Panc1 (cell line): ENCODE measurements around the gene FUT1. TPM values are rescaled to one million over a fixed set of nuclear protein-coding genes. Genes with fewer than 3 reads are reported as not detected.

Experiments used
- ATAC-seq: fragments of 200-7000 bp; cut with Tn5 transposase; 2 replicates; pipeline ENCODE4 v1.9.1; 2020; ENCODE audit warnings: mild to moderate bottlenecking, moderate library complexity
- Bru-seq: library from RNA; stranded (reverse); fragments of 400-500 nt; gene quantifications from one replicate; lab custom pipeline; 2021; lab: Mats Ljungman, UMichigan
- BruChase-seq, 2 experiments: library from RNA; stranded (reverse); fragments of 400-500 nt; gene quantifications; one replicate each; lab custom pipeline; 2021; lab: Mats Ljungman, UMichigan
- BruUV-seq: library from RNA; stranded (reverse); fragments of 400-500 nt; replicated peaks from 2 replicates; lab custom pipeline; 2021; lab: Mats Ljungman, UMichigan
- CTCF ChIA-PET: fragments of 300-600 bp; sonication (Branson Sonifier 250); formaldehyde crosslinking; loops from one replicate; lab custom pipeline; 2022; ENCODE audit warnings: antibody characterized with exemption; lab: Charles Lee
- POLR2A ChIA-PET: fragments of 300-600 bp; sonication (Branson Sonifier 250); formaldehyde crosslinking; loops from one replicate; lab custom pipeline; 2022; ENCODE audit warnings: antibody characterized with exemption; lab: Charles Lee
- DNase-seq: peaks from one replicate; pipeline ENCODE4 v3.0.0-alpha.2; 2010; ENCODE audit warnings: low read depth, low spot score
- H3K27ac ChIP-seq: 2 replicates; pipeline ENCODE4 v1.5.1; 2011; ENCODE audit warnings: mild to moderate bottlenecking, low read length, inconsistent platforms
- H3K27me3 ChIP-seq: fragments of 200-500 bp; sonication (Bioruptor generic); 2 replicates; pipeline ENCODE4 v1.6.0; 2014; ENCODE audit warnings: low read length, inconsistent platforms; ENCODE audit not compliant: control insufficient read depth, insufficient read depth
- H3K36me3 ChIP-seq: fragments of 200-500 bp; sonication (Bioruptor generic); 2 replicates; pipeline ENCODE4 v1.5.1; 2014; ENCODE audit warnings: inconsistent platforms, mild to moderate bottlenecking, low read length, moderate library complexity; ENCODE audit not compliant: control insufficient read depth, insufficient read depth
- H3K4me1 ChIP-seq: 2 replicates; pipeline ENCODE4 v1.5.1; 2011; ENCODE audit warnings: inconsistent platforms, mild to moderate bottlenecking, low read length, moderate library complexity; ENCODE audit not compliant: control insufficient read depth, insufficient read depth
- H3K4me3 ChIP-seq, 2 experiments: 2 replicates each; pipeline ENCODE4 v1.5.1; 2011 to 2012; ENCODE audit warnings: low read depth in 2 of 2, low read length in 2 of 2, mild to moderate bottlenecking in 2 of 2, inconsistent platforms in 1 of 2, moderate library complexity in 1 of 2
- H3K9me3 ChIP-seq: fragments of 200-500 bp; sonication (Bioruptor generic); 2 replicates; pipeline ENCODE4 v1.5.1; 2014; ENCODE audit warnings: low read depth, mild to moderate bottlenecking, inconsistent platforms, low read length, moderate library complexity; ENCODE audit not compliant: control insufficient read depth, insufficient read depth
- POLR2AphosphoS5 ChIP-seq: IDR thresholded peaks from 2 replicates; pipeline ENCODE4 v1.6.1; 2012; ENCODE audit warnings: mild to moderate bottlenecking, low read depth, low read length, moderate library complexity
- SIN3A ChIP-seq: IDR thresholded peaks from 2 replicates; pipeline ENCODE4 v1.6.1; 2012; ENCODE audit warnings: low read depth, mild to moderate bottlenecking, low read length, moderate library complexity, borderline replicate concordance; ENCODE audit not compliant: insufficient read depth
- TCF7L2 ChIP-seq: IDR thresholded peaks from 2 replicates; pipeline ENCODE4 v1.6.1; 2011; ENCODE audit warnings: mild to moderate bottlenecking, low read depth, low read length, inconsistent platforms
- in situ Hi-C: cut with HindIII; loops from 2 replicates; pipeline ENCODE4 v1.10.0; 2016; ENCODE audit warnings: low sequenced_read_pairs, low pct_unique_long_range_greater_than_20kb
- intact Hi-C: fragments of 100-400 bp; cut with micrococcal nuclease; formaldehyde crosslinking; loops from one replicate; pipeline ENCODE4 v1.10.0; 2022; ENCODE audit not compliant: unreplicated experiment
- long read RNA-seq: library from polyadenylated mRNA; unstranded; transcript quantifications from one replicate; pipeline ENCODE4 v2.0.0, GENCODE V29; 2021; ENCODE audit not compliant: unreplicated experiment
- polyA plus RNA-seq: library from polyadenylated mRNA; unstranded; fragments of >200 nt; gene quantifications from one replicate; pipeline ENCODE4 v1.2.1, GENCODE V29; 2012; ENCODE audit warnings: missing spikeins; ENCODE audit not compliant: insufficient read length
- total RNA-seq: library from RNA; stranded (reverse); gene quantifications from one replicate; pipeline ENCODE4 v1.2.1, GENCODE V29; 2021; ENCODE audit not compliant: unreplicated experiment
- TF ChIP-seq, protein P1 (sequence below), 2 experiments: IDR thresholded peaks; 2 replicates each; pipeline ENCODE4 v1.6.1; 2011 to 2012; ENCODE audit warnings: low read depth in 2 of 2, control low read depth in 1 of 2, low read length in 1 of 2, mild to moderate bottlenecking in 1 of 2, moderate library complexity in 1 of 2; ENCODE audit not compliant: insufficient read depth in 1 of 2
- TF ChIP-seq, protein P2 (sequence below): fragments of 450-650 bp; IDR thresholded peaks from 2 replicates; pipeline ENCODE4 v1.5.1; 2017; ENCODE audit warnings: mild to moderate bottlenecking

The FUT1 gene
- total RNA-seq = 0.13 TPM
- not detected for polyA plus RNA-seq
- percentile 27 among the genes with signal in this experiment for Bru-seq, nascent RNA
- BruChase-seq, experiment 1, labeled RNA remaining after a 2-hour chase = percentile 14 among the genes with signal in this experiment
- percentile 15 among the genes with signal in this experiment for BruChase-seq, experiment 2, labeled RNA remaining after a 6-hour chase
- long read RNA-seq = 0 reads

DNA sequence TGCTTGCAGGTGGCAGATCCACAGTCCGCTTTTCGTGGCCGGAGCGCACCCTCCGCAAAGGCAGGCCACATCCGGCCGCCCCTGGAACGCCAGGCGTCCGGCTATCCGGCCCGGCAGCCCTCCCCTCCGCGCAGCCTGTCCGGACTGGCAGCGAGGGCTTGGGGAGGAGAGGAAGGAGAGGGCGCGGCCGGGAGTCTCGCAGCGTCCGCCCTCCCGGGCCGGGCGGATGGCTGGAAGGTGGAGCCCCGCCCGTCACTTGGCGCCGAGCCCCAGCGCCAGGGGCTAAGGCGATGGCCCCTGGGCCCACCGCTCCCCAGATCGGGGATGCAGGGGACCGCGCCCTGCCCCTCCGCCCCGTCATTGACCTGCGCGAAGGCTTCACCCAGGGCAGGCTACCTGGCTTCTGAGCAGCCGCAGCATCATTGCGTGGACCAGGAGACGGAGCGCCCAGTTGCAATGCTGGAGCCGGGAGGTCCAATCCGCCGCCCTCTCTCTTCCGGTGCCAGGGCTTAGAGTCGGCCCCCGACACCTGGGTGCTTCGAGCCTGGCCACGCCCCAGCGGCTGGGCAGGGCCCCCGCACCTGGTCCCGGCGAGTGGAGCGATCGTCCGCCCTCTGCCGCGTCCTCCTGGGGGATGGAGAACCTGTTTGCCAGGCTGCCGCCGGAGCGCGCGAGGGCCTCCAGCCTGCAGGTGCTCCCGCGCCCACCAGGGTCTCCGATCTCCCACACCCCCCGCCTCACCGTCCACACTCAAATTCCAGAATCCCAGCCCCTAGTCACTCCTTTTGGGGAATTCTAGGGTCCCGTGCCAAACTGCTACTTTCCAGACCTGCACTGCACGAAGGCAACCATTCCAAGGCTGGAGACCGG lies at the start of gene FUT1:
FUT1 (minus strand) TSS at position 146 of the 870 bp plus-strand sequence. CDS start 1,360 bp downstream, outside the sequence.
- ChIA-PET POLR2A (no interaction called here), CTCF (no interaction called here)
- in situ Hi-C loops (no loop called here), intact Hi-C loops (no loop called here)
- DNase-seq (no peak), ATAC-seq (peak; percentile 73)
- no peak within 1 kb of the TSS for H3K27ac ChIP-seq
- no peaks in the 10 kb centered on the region for H3K27me3 ChIP-seq
- no peaks in the 10 kb centered on the region; the same call in 1 of the 2 replicates for H3K4me1 ChIP-seq
- peak within 1 kb of the TSS; percentile 30 to 37 for H3K4me3 ChIP-seq
- no peaks in the 10 kb centered on the region for H3K9me3 ChIP-seq
- peaks cover 5% of the 10 kb centered on the region; the same call in 1 of the 2 replicates for H3K36me3 ChIP-seq
- no peak for TF ChIP-seq POLR2AphosphoS5
- TF ChIP-seq, protein P1, sequence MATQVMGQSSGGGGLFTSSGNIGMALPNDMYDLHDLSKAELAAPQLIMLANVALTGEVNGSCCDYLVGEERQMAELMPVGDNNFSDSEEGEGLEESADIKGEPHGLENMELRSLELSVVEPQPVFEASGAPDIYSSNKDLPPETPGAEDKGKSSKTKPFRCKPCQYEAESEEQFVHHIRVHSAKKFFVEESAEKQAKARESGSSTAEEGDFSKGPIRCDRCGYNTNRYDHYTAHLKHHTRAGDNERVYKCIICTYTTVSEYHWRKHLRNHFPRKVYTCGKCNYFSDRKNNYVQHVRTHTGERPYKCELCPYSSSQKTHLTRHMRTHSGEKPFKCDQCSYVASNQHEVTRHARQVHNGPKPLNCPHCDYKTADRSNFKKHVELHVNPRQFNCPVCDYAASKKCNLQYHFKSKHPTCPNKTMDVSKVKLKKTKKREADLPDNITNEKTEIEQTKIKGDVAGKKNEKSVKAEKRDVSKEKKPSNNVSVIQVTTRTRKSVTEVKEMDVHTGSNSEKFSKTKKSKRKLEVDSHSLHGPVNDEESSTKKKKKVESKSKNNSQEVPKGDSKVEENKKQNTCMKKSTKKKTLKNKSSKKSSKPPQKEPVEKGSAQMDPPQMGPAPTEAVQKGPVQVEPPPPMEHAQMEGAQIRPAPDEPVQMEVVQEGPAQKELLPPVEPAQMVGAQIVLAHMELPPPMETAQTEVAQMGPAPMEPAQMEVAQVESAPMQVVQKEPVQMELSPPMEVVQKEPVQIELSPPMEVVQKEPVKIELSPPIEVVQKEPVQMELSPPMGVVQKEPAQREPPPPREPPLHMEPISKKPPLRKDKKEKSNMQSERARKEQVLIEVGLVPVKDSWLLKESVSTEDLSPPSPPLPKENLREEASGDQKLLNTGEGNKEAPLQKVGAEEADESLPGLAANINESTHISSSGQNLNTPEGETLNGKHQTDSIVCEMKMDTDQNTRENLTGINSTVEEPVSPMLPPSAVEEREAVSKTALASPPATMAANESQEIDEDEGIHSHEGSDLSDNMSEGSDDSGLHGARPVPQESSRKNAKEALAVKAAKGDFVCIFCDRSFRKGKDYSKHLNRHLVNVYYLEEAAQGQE (IDR thresholded peaks at IDR 0.05; ENCODE audit: insufficient read depth in 1 of 2, low read depth in 2 of 2, low read length in 1 of 2) = no peak
- TF ChIP-seq TCF7L2 = no peak
- no peak for TF ChIP-seq SIN3A
- TF ChIP-seq, protein P2, sequence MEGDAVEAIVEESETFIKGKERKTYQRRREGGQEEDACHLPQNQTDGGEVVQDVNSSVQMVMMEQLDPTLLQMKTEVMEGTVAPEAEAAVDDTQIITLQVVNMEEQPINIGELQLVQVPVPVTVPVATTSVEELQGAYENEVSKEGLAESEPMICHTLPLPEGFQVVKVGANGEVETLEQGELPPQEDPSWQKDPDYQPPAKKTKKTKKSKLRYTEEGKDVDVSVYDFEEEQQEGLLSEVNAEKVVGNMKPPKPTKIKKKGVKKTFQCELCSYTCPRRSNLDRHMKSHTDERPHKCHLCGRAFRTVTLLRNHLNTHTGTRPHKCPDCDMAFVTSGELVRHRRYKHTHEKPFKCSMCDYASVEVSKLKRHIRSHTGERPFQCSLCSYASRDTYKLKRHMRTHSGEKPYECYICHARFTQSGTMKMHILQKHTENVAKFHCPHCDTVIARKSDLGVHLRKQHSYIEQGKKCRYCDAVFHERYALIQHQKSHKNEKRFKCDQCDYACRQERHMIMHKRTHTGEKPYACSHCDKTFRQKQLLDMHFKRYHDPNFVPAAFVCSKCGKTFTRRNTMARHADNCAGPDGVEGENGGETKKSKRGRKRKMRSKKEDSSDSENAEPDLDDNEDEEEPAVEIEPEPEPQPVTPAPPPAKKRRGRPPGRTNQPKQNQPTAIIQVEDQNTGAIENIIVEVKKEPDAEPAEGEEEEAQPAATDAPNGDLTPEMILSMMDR = no peak
- BruUV-seq = no TSS peak

DNA sequence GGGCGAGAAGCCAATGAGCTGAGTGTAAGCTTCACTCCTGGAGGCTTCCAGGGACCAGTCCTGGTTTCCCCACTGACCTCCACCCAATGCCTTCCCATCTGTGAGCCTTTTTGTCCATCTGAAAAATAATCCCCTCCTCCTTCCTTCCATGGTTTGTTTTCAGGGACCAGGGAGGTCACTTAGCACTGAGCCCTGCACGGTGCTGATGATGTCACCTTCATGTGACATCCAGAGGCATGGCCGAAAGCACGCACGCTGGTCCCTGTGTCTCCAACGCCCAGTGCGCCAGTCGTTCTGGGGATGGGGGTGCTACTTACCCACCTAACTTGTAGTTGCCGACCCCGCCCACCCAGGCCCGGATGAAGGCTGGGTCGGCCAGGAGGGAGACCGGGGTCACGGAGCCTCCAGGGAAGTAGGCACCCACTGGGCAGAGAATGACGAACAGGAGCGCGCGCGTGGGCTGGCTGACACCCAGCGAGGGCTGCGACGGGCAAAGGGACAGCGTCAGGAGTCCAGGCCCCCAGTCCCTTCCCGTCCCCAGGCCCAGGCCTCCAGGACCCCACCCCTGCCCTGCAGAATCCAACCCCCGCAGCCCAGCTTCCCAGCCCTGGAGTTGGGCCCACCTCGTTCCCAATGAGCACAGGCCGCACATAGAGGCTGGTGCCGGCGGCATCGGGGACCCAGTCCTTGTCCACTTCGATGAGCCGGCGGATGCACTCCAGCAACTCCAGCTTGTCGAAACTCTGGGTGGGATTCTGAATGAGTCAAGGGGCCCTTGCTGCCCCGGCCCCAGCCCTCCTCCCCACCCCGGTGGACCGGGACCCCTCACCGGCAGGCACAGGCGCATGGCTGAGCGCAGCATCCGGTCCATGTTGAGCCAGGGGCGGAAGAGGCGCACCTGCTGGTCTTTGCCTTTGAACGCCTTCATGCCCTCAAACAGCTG lies 47.2 kb upstream of the FUT1 start:
- no peak overlapping the region for H3K27ac ChIP-seq
- H3K36me3 ChIP-seq = no peaks in the 10 kb centered on the region
- ATAC-seq = no peak
- DNase-seq = no peak
- TF ChIP-seq, protein P2 = no peak
- TF ChIP-seq, protein P1 (IDR thresholded peaks at IDR 0.05; ENCODE audit: insufficient read depth in 1 of 2, low read depth in 2 of 2, low read length in 1 of 2) = no peak
- TF ChIP-seq SIN3A (no peak), TCF7L2 (no peak)
- H3K9me3 ChIP-seq = no peaks in the 10 kb centered on the region
- in situ Hi-C loops (no loop called here), intact Hi-C loops (no loop called here)
- CTCF ChIA-PET = no interaction called here
- no peak overlapping the region for H3K4me3 ChIP-seq
- POLR2A ChIA-PET = no interaction called here
- H3K27me3 ChIP-seq = no peaks in the 10 kb centered on the region
- no TSS peak for BruUV-seq
- H3K4me1 ChIP-seq = no peaks in the 10 kb centered on the region
